Left kidney (tissue), 8 donors: ENCODE data around the gene RNF4. TPM values are rescaled to one million over a fixed set of nuclear protein-coding genes. Genes with fewer than 3 reads are reported as not detected.
"Not testable (repeated sequence)": the region's sequence is repeated elsewhere in the genome, so short reads cannot be mapped to it uniquely, and the experiment has no call there.

Experiments
- DNase-seq: peaks from one replicate; pipeline ENCODE4 v3.0.0-alpha.2; 2013
- long read RNA-seq, 8 donors: transcript quantifications; one replicate each; lab custom pipeline, GENCODE V29; 2026
- polyA plus RNA-seq: library from polyadenylated mRNA; unstranded; fragments of 120-200 nt; gene quantifications from one replicate; pipeline ENCODE4 v1.2.1, GENCODE V29; 2013; ENCODE audit not compliant: insufficient read length

The RNF4 gene
- 68.7 TPM for polyA plus RNA-seq
- long read RNA-seq, donor 1, partial matches to known transcripts, result 24 of 48 reads
- long read RNA-seq, donor 1, other reads (novel, unspliced or antisense), result 23 of 48 reads
- long read RNA-seq, donor 2, partial matches to known transcripts, result 6 of 27 reads
- long read RNA-seq, donor 2, other reads (novel, unspliced or antisense), result 18 of 27 reads
- long read RNA-seq, donor 3, partial matches to known transcripts, result 16 of 37 reads
- long read RNA-seq, donor 3, other reads (novel, unspliced or antisense), result 19 of 37 reads
- long read RNA-seq, donor 4, result 0 reads
- long read RNA-seq, donor 5, partial matches to known transcripts, result 0 of 33 reads
- long read RNA-seq, donor 5, other reads (novel, unspliced or antisense), result 31 of 33 reads
- long read RNA-seq, donor 6, partial matches to known transcripts, result 0 of 13 reads
- long read RNA-seq, donor 6, other reads (novel, unspliced or antisense), result 13 of 13 reads
- long read RNA-seq, donor 7, partial matches to known transcripts, result 39 of 71 reads
- long read RNA-seq, donor 7, other reads (novel, unspliced or antisense), result 31 of 71 reads
- long read RNA-seq, donor 8, partial matches to known transcripts, result 5 of 7 reads
- long read RNA-seq, donor 8, other reads (novel, unspliced or antisense), result 0 of 7 reads

DNA sequence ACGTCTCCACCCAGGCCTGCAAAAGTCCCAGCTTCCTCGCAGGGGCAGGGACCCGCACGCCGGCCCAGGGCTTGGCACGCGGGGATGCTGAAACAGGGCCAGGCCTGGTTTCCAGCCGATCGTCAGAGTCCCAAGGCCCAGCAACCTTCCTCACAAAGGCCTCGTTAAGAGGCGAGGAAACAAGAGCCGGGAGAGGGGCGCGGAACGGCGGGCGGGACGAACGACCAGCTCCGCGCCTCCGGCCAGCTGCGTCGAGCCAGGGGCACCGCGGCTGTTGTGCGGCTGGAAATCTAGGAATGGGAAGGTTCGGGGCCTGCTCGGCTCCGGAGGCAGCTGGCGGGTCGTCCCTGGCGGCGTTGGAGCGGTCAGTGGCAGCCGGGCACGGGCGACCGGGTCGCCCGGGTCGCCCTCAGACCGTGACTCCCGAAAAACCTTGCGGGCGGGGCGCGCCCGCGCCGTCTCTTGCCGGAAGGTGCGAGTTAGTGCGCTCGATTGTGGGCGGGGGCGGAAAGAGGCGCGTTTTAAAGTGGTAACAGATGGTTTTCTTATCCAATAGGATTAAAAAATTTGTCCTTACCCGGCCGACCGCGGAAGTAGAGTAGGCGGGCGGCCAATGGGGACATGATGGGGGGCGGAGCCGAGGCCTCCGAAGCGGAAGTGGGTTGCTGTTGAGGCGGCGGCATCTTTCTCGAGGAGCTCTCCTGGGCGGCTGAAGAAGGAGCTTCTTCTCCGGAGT is at the start of gene RNF4:
TSS of gene RNF4 (plus strand) at position 651 of the 736 bp plus-strand sequence. CDS start 21,388 bp downstream, outside the sequence.
- DNase-seq, result peak; percentile 95

DNA sequence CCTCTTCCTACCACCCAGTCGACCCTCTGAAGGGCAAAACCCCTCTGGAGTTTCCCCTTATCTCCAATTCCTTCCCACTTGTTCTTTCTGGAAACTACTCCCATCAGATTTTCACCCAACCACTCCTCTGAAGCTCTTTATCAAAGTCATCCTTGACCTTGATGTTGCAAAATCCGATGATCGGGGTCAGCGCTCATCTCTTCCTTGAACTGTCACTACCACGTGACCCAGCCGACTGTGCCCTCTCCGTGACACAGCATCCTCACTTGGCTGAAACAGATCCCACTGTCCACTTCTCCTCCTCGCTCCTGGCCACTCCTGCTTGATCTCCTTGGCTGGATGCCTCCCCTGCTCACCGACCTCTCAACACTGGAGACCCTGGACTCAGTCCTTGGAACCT is 49.1 kb upstream of the RNF4 start:
- no peak for DNase-seq

DNA sequence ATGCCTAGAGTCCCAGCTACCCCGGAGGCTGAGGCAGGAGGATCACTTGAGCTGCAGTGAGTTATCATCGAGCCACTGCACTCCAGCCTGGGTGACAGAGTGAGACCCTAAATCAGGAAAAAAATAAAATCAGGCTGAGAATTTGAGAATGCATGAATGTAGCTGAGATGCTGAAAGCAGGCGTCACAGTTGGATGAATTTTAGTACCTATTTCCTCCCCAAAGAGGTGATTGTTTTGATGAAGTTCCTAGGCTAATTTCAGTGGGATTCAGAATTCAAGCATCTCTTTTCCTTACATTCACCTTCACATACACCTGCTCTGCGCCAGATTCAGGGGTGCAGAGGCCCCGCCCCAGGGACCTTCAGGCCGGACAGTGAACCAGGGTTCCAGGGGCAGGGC is 47.0 kb upstream of the RNF4 start:
- DNase-seq, result no peak

DNA sequence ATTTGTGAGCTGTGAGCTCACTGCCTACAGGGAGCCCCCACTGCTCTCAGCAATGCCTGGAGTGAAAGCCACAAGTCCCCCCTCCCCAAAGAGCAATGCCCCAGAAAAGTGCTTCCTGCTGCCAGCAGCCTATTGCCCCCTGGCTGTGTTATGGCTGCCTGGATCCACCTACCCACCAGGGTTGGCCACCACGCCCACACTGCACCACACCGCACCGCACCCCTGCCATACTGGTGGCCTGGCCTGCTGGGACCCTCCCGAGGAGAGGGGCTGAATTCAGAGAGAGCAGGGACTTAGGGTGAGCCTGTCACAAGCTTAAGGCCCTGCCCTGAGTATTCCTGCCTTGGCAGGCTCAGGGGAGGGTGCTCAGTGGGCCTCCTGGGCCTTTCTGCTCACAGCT is 45.8 kb upstream of the RNF4 start:
- no peak for DNase-seq

DNA sequence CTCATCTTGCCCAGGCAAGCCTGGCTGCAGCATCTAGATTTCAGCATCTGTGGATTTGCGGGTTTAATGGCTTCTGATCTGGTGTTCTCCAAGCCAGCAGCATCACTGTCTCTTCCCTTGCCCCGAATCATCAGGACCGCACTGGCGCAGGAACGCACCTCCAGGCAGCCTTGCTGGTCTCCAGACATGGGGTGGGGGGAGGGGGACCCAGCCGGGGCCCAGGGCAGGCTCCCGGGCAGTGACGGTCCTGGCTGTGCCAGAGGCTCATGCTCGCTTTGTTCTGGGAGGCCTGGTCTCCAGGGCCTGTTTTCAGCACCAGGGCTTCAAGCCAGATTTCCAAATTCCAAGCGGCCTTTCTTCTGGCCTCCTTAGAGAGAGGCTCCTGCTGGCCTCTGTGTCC is 45.2 kb upstream of the RNF4 start:
- DNase-seq, result no peak

DNA sequence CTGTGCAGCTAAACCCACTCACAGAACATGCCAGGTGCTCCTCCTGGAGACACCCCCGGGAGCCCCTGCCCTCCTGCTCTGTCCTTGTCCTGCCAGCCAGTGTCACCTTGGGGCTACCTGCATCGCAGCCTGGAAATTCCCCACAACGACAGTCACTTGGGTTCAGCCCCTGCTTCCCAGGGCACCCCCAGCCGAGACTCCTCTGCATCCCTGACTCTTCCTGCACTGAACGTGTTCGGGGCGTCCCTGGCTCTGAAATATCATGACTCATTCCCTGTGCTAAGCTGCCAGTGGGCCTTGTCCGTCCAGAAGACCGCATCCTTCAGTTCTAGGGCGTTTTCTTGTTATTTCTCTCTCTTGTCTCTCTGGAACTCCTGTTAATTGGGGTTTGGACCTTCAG is 44.3 kb upstream of the RNF4 start:
- no peak for DNase-seq

DNA sequence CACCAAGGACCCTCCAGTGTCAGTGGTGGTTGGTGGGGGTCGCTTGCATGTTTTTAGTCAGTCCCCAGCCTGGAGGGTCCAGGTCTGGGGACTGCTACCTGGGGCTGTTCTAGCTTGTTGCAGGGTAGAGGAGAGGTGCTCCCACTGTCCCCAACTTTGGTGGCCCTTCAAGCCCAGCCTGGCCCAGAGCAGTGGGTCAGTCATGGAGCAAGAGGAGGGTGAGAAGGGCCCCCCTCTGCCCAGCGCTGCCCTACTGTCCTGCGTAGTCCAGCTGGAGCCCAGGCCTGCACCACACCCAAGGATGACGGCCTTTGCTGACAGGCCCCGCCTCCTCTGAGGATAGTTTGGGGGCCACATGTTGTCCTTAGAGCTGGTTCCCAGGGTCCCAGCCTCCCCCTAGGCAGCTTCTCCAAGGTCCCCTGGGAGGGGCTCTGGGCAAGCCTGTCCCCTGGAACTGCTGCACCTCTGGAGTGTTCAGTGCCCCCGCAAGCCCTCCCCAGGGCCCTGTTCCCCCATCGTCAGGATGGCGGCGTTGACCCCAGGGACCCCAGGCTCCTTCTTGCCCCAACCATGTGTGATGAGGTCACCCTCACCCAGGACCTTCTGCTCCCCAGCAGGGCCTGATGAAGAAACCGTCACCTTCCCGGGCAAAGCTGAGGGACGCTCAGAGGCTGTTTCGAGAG is 43.4 kb upstream of the RNF4 start:
- DNase-seq, result no peak

DNA sequence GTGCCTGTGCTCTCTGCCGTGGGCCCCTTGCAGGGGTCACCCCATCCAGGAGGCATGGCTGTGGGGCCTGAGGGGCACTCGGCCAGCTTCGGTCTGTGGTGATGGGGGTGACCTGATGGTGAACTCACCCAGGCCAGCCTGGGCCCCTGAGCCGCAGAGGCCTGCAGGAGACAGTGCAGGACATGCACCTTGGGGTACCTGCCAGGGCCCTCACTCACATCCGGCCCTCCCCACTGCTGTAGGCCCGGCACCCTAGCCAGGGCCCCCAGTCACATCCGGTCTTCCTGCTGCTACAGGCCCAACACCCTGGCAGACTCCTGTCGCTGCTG is 42.9 kb upstream of the RNF4 start:
- no peak for DNase-seq

DNA sequence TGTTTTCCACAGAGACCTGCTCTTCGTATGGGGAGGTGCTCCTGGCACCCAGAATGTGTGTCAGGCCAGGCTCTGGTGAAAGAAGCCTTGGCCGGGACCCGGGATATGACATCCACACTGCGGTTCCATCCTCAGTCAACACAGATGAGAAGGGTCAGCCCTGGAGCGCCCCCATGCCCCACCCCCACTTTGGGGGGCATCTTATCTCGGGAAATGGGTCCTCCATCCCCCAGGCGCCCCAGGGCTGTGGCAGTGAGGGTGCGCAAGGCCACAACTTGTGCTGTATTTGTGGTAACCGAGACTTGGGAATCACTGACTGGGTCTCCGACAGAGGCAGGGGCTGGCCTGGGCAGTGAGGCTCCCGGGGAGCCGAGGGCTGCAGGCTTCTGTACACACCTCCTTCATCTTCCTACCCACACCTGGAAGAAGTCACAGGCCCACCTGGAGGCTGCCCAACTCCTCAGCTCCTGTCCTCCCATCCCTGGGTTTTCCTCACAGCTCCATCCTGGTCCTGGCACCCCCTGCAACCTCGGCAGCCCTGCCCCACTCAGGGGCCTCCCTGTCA is 42.1 kb upstream of the RNF4 start:
- no peak for DNase-seq

DNA sequence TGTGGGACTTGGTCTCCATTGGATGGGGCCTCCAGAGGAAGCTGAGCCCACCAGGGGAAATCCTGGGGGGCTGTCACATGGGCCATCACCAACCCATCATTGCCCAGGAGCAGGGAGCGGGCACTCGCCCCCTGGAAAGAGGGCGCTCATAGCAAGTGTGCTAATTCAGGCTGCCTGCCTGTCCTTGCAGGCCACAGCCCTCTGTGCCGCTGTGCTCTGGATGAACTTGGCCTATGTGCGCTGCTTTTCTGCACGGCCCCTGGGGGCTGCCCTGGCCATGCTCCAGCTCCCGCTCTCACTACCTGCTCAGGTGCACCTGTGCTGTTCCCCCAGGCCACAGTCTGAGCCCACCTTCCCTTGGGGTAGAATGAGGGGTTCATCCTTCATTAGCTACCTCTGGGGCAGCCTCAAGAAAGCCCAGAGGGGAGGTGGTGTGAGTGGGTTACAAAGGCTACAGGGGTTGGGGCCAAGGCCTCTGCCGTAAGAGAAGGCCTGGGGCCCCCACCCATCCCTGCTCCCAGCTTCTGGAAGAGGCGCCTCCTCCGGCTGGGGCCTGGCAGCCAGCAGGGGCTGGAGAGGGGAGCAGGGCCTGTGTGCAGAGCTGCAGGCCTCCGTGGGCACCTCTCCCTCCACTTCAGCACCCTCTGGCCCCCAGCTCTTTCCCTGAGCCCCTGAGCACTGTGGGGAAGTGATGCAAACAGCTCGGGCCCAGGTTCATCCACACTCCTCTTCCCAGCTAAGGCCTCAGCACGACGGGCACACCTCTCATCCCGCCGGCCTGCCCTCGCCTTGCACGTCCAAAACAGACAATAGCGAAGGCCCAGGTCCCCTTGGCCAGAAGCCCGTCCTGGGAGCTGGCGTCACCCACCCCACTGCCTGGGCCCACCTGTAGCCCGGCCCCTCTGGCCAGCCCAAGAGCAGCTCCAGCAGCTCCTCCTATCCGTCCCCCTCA is 41.2 kb upstream of the RNF4 start:
- no peak for DNase-seq

DNA sequence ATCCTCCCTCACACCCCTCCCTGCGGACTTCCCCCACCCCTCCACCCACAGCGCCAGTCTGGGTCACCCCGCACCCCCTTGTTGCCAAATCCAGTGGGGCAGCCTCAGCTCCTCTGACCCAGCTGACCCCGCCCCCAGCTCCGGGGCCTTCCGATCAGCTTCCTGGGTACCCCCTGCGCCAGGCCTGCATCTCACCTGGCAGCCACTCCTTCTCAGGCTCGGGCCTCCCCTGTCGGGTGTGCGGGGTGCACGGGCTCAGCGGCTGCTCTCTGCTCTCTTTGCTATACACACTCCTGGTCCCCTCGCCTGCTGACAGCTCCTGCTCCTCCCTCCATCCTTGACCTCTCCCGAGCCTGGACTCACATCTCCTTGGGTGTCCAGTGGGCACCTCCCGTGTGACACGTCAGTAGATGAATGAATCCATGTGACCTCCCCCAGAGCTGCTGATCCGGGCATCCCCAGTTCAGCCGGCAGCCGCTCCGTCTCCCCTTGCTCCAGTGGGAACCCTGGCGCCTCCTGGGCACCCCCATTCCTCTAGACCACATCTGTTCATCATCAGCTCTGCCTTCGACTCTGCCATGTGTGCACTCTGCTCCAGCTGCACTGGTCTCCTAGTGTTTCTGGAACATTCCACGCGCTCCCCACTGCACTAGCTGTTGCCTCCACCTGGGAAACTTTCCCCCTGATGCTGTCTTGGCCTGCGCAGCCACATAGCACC is 40.3 kb upstream of the RNF4 start:
- no peak for DNase-seq

GRCh38 chr4:2429945-2430757 is 38.8 kb upstream of the RNF4 start:
- not testable (repeated sequence) for DNase-seq

DNA sequence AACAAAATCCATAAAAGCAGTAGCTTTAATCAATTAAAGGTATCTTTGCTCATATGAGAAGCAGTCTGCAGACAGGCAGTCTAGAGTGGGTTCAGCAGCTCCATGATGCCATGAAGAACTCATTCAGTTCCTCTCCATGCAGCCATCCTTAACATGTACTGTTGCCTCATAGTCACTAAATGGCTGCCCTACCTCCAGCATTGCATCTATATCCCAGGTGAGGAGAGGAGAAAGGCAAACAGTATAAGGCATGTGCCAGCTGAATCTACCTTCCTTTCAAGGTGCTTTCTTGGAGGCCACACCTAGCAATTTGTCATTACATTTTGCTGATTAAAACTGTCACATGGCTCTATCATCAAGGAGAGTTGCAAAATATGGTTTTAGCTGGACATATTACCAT is 36.9 kb upstream of the RNF4 start:
- DNase-seq, result no peak

DNA sequence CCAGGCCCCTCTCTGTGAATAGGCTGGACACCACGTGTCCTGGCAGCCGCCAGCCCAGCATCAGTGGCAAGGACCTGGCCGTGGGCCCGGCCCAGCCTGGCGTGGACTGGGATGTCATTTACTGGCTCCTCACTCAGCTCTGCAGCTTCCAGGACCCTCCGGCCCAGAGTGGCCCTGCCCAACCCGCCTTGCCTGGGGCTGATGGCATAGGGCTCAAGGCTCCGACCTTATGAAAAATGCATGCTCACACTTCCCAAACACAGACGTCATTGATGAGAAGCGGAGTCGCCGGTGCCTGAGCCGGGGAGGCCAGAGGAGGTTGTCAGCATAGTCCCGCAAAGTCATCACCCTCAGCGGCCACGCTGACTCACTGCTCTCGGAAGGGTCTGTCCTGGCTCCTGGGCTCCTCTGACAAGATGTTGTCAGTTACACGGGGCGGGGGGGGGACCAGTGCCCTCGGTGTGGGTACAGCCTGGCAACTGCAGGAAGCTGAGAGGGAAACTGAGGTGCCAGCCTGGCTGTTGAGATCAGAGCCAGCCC is 35.8 kb upstream of the RNF4 start:
- no peak for DNase-seq

DNA sequence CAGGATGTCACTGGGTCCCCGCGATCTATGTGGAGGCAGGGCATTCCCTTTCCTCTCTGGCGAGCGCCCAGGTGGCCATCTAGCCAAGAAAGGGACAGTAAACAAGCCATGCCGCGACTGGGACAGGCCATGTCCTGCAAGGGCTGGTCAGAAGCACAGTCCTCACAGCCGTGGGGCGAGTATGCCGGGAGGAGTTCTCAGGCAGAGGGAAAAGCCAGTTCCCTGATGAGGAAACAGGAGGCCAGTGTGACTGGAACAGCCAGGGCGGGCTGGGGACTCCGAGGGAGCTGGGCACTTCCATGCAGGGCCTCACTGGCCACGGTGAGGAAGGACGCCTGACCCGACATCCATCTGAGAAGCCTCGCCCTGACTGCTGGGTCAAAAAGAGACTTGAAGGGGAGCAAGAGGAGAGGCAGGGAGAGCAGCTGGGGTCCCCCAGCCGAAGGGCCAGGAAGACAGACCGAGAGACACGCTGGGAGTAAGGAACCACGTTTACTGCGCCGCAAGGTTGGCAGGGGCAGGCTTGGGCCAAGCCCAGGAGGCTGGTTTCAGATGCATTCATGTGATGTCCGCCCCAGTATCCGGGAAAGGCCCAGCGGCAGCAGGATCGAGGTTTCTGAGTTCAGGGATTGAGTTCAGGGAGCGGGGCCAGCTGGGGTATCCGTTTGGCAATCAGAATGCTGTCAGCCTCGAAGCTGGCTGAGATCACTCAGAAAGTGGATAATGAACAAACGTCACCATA is 35.1 kb upstream of the RNF4 start:
- no peak for DNase-seq

GRCh38 chr4:2434420-2434819 is 34.5 kb upstream of the RNF4 start:
- no peak for DNase-seq

- DNase-seq, result no peak
Observed at GRCh38 chr4:2436301-2436700, 32.6 kb upstream of the RNF4 start.

DNA sequence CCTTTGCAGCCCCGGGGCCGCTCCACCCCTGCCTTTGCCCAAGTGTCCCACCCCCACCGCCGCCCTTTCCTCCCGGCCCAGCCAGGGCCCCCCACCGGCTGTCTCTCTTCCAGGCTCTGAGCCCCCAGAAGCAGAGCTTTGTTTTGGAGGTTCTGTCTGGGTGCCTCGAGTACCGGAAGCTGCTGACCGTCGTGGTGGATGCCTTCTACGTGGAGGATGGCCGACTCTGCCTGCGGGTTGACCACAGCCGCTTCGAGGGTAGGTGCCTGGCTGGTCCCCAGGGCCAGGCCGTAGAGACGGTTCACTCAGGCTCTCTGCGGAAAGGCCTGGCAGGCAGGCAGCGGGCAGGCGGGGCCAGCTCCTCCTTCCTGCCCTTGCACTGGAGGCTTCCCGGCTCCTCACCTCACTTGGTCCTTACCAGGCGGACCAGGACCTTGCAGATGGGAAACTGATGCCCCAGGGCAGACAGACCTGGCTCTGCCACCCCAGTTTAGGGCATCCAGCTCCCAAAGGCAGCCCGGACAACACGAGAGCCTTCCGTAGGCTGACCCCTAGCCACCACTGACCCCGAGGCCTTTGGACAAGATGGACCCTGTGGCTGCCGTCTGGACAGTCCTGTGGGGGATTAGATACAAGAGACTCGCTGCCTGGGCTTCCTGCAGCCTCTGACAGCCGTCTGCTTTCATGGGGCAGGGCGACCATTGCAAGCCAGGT is 32.0 kb upstream of the RNF4 start:
- no peak for DNase-seq
